ENCODE data around the gene GNAT2.

DNA sequence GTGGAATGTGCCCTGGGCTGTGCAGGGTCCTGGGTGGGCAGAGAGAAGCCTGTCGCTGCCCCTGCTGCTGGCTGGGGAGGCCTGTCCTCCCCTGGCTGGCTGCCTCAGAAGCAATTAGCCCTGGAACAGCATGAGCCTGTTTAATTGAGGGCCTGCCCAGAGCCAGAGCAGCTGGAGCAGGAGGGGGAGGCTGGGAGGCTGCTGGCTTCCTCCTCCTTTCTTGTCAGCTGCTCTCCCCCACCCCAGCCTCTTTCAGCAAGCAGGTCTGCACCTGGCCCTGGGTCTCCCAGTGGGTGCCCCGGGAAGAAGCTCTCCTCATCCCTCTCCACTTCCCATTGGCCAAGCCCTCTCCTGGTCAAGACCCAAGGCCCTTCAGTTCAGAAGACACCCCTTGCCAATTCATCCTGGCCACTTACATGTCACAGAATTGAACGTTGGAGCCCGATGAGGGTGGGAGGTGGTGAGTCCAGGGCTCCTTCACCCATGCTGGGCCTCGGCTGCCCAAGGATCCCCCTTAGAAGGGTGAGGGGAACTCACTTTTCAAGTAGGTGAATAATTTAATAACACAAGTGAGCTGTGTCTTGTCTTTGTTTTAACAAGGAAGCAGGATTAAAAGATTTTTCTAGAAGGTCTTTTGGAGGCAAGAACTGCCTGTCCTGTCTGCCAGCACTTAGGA, 13.4 kb upstream of the GNAT2 start:
- TF ChIP-seq, protein P1, sequence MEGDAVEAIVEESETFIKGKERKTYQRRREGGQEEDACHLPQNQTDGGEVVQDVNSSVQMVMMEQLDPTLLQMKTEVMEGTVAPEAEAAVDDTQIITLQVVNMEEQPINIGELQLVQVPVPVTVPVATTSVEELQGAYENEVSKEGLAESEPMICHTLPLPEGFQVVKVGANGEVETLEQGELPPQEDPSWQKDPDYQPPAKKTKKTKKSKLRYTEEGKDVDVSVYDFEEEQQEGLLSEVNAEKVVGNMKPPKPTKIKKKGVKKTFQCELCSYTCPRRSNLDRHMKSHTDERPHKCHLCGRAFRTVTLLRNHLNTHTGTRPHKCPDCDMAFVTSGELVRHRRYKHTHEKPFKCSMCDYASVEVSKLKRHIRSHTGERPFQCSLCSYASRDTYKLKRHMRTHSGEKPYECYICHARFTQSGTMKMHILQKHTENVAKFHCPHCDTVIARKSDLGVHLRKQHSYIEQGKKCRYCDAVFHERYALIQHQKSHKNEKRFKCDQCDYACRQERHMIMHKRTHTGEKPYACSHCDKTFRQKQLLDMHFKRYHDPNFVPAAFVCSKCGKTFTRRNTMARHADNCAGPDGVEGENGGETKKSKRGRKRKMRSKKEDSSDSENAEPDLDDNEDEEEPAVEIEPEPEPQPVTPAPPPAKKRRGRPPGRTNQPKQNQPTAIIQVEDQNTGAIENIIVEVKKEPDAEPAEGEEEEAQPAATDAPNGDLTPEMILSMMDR (IDR thresholded peaks at IDR 0.05 in 4 of 5, conservative IDR thresholded peaks at IDR 0.05 in 1 of 5) = no peak
- TF ChIP-seq POLR2A (IDR thresholded peaks at IDR 0.05) = no peak
